MG63 (cell line): ENCODE measurements around the gene ZMYND11. TPM values are rescaled to one million over a fixed set of nuclear protein-coding genes. Genes with fewer than 3 reads are reported as not detected.
"Not testable (repeated sequence)": the region's sequence is repeated elsewhere in the genome, so short reads cannot be mapped to it uniquely, and the experiment has no call there.

Source experiments
- DNase-seq: peaks from one replicate; pipeline ENCODE4 v3.0.0-alpha.2; 2020
- H3K27me3 ChIP-seq: fragments of 250-450 bp; sonication (Bioruptor Pico); 2 replicates; pipeline ENCODE4 v1.5.1; 2020; ENCODE audit warnings: mild to moderate bottlenecking, moderate library complexity
- H3K36me3 ChIP-seq: fragments of 250-450 bp; sonication (Bioruptor Pico); 2 replicates; pipeline ENCODE4 v1.5.1; 2020; ENCODE audit warnings: mild to moderate bottlenecking, moderate library complexity
- H3K4me3 ChIP-seq: fragments of 250-450 bp; sonication (Bioruptor Pico); 2 replicates; pipeline ENCODE4 v1.5.1; 2020; ENCODE audit warnings: mild to moderate bottlenecking, moderate library complexity
- H3K9me3 ChIP-seq: fragments of 250-450 bp; sonication (Bioruptor Pico); 2 replicates; pipeline ENCODE4 v1.5.1; 2020; ENCODE audit warnings: mild to moderate bottlenecking, moderate library complexity
- total RNA-seq: library from RNA; depleted of rRNA; stranded (reverse); fragments of >200 nt; shearing (Covaris generic); gene quantifications from 2 replicates; pipeline ENCODE4 v1.2.3, GENCODE V29; 2014; ENCODE audit warnings: low replicate concordance

Gene ZMYND11
- total RNA-seq, 1 experiment from 2014 or later, result 43.4 TPM

GRCh38 chr10:178723-179122, 43.5 kb downstream of the ZMYND11 start:
- Histone ChIP-seq H3K36me3 (peaks cover 17% of the 10 kb centered on the region), H3K4me3 (no peak overlapping the region), H3K9me3 (peaks cover 4% of the 10 kb centered on the region; the same call in 1 of the 2 replicates), H3K27me3 (no peaks in the 10 kb centered on the region)
- no peak for DNase-seq

DNA sequence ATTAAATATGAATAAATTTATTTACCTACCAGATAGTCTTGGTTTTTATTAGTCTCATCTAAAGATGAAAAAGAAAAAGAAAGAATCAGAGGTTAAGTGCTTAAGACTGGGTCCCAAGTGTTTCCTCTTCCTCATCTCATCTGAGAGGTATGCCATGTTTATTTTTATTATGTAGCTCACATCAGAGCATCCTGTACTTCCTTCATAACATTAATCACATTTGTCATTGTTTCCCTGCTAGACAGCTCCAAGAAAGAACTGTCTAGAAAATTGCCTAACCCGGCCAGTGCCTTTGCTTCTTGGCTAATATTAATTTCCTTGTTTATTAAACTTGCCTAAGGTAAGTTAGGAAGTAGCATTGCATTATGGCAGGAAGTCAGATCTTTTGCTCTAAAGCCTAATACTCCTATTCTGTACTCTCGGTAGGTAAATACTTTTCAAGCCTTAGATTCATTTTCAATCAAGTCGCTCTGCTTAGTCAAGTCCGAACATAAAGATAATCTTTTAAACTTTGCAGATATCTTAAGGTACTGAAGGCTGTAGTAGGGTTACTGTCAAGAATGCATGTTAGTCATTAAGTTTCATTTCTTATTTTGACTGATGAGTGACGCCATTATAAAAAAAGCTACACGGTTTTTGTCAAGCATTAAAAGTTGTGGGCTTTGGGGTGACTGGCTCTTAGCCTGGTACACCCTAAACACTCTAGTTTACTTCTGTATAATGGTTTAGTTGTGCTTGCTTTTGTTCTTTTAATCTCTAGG, 47.4 kb downstream of the ZMYND11 start:
- Histone ChIP-seq H3K36me3 (peaks cover 20% of the 10 kb centered on the region), H3K27me3 (no peaks in the 10 kb centered on the region), H3K4me3 (no peak overlapping the region), H3K9me3 (peaks cover 4% of the 10 kb centered on the region; the same call in 1 of the 2 replicates)
- no peak for DNase-seq

DNA sequence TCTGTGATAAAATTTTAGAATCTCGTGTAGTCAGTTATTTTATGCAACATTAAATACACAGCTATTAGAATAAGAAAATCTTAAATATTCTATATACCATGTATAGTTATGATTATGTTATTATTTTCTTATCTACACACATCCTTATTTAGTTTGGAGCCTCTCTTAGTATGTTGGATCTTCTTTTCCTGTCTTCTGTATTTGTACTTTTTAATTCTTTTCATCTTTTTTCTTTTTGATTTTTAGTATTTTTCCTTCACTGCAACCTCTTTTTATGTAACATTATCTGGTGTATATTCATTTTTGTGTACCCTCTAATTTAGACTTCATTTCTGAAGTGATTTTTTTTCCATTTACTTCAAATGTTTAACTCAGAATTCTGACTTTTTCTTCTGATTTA, 48.9 kb downstream of the ZMYND11 start:
- H3K27me3 ChIP-seq, result no peaks in the 10 kb centered on the region
- H3K9me3 ChIP-seq, result peaks cover 4% of the 10 kb centered on the region; the same call in 1 of the 2 replicates
- H3K36me3 ChIP-seq, result peaks cover 20% of the 10 kb centered on the region
- no peak overlapping the region for H3K4me3 ChIP-seq
- no peak for DNase-seq

- no peak overlapping the region for H3K4me3 ChIP-seq
- H3K27me3 ChIP-seq, result no peaks in the 10 kb centered on the region
- no peak for DNase-seq
- H3K36me3 ChIP-seq, result peaks cover 20% of the 10 kb centered on the region
- H3K9me3 ChIP-seq, result peaks cover 4% of the 10 kb centered on the region; the same call in 1 of the 2 replicates
These were observed 49.7 kb downstream of the ZMYND11 start for GRCh38 chr10:184911-185310.

GRCh38 chr10:185571-185970, 50.3 kb downstream of the ZMYND11 start:
- not testable (repeated sequence) for DNase-seq, H3K9me3 ChIP-seq, H3K27me3 ChIP-seq, H3K4me3 ChIP-seq
- peaks cover 22% of the 10 kb centered on the region for H3K36me3 ChIP-seq

- Histone ChIP-seq H3K27me3 (no peaks in the 10 kb centered on the region), H3K9me3 (peaks cover 4% of the 10 kb centered on the region; the same call in 1 of the 2 replicates), H3K36me3 (peaks cover 20% of the 10 kb centered on the region), H3K4me3 (no peak overlapping the region)
- no peak for DNase-seq
These were observed 51.7 kb downstream of the ZMYND11 start for GRCh38 chr10:186911-187310.

DNA sequence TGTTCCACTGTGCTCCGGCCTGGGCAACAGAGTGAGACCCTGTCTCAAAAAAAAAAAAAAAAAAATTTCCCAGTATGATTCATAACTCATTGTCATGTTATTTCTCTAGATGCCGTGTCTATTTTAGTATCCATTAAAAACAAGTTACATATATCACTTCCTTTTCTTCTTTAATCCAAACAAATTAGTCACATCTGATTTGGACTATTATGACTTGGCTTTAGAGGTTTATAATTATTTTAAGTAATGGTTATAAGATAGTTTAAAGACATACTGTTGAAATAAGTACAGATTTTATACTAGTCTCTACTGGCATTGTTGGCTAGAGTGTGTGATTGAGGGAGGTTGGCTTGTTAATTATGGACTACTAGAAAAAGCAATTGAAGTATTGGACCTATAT, 53.3 kb downstream of the ZMYND11 start:
- Histone ChIP-seq H3K36me3 (peaks cover 8% of the 10 kb centered on the region), H3K4me3 (no peak overlapping the region), H3K27me3 (no peaks in the 10 kb centered on the region), H3K9me3 (peaks cover 2% of the 10 kb centered on the region; the same call in 1 of the 2 replicates)
- DNase-seq, result no peak

DNA sequence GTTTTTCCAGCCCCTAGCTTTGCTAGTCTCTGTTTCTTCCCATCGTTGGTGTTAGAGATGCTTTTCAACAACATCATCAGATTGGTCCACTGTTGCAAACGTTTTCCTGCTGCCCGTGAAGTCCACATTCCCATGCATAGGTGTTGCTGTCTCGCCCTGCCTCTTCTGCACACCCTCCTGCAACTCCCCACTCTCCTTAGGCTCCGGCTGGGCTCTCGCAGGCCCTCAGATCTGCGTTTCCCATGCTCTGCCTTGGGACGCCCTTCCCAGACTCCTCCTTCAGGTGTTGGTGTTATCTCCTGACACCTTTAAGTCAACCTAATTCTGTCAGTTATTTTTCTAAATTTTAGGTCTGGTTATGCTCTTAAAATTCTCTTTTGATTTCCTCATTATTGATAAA, 55.0 kb downstream of the ZMYND11 start:
- Histone ChIP-seq H3K27me3 (no peaks in the 10 kb centered on the region), H3K9me3 (no peaks in the 10 kb centered on the region), H3K36me3 (peaks cover 3% of the 10 kb centered on the region; the same call in 1 of the 2 replicates), H3K4me3 (no peak overlapping the region)
- no peak for DNase-seq

GRCh38 chr10:191703-192518, 56.7 kb downstream of the ZMYND11 start:
- Histone ChIP-seq H3K4me3 (no peak overlapping the region), H3K9me3 (no peaks in the 10 kb centered on the region), H3K27me3 (no peaks in the 10 kb centered on the region), H3K36me3 (peaks cover 3% of the 10 kb centered on the region; the same call in 1 of the 2 replicates)
- no peak for DNase-seq

- Histone ChIP-seq H3K4me3 (no peak overlapping the region), H3K9me3 (no peaks in the 10 kb centered on the region), H3K27me3 (no peaks in the 10 kb centered on the region), H3K36me3 (peaks cover 3% of the 10 kb centered on the region; the same call in 1 of the 2 replicates)
- no peak for DNase-seq
These were observed 59.0 kb downstream of the ZMYND11 start for GRCh38 chr10:194281-194680.

- Histone ChIP-seq H3K4me3 (no peak overlapping the region), H3K9me3 (no peaks in the 10 kb centered on the region), H3K36me3 (no peaks in the 10 kb centered on the region), H3K27me3 (no peaks in the 10 kb centered on the region)
- no peak for DNase-seq
These were observed 65.2 kb downstream of the ZMYND11 start for GRCh38 chr10:200405-200804.

DNA sequence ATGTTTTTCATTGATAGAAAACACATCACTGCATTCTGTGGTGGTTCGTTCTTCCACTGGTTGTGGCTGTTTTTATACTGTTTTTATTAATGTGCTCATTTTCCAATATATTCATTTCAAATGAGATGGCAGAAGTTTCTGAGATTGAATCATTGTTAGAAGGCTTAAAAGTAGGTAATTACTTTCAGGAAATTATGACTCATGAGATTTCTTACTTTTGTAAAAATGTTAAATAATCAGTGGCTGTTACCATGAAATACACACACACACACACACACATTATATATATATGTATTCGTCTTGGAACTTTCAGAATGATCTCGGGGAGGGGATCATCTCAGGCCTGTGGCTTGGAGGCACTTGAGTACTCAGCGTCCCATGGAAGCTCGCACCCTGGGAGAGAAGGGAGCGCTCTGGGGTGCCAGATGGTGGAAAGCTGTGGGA, 66.1 kb downstream of the ZMYND11 start:
- Histone ChIP-seq H3K36me3 (no peaks in the 10 kb centered on the region), H3K9me3 (no peaks in the 10 kb centered on the region), H3K27me3 (no peaks in the 10 kb centered on the region), H3K4me3 (no peak overlapping the region)
- no peak for DNase-seq

DNA sequence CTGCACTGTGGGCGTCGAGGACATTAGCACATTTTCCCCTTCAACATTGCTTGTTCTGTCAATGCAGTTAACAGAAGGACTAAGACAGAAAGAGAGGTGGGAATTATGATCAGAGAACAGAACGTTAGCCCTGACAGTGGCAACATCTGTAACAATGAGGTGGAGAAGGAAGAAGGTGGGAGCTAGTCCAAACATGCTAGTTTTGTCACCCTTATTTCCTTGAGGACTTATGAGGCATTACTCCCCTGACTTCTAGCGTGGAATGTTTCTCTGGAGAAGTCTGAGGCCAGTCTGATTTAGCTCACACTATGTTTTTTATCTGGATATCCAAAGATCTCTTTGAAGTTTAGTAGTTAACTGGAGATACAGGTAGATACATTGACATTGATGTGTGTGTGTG, 73.4 kb downstream of the ZMYND11 start:
- H3K27me3 ChIP-seq, result no peaks in the 10 kb centered on the region
- no peaks in the 10 kb centered on the region; the same call in 1 of the 2 replicates for H3K9me3 ChIP-seq
- DNase-seq, result no peak
- peaks cover 8% of the 10 kb centered on the region for H3K36me3 ChIP-seq
- no peak overlapping the region for H3K4me3 ChIP-seq

- Histone ChIP-seq H3K36me3 (peaks cover 8% of the 10 kb centered on the region), H3K9me3 (no peaks in the 10 kb centered on the region; the same call in 1 of the 2 replicates), H3K27me3 (no peaks in the 10 kb centered on the region), H3K4me3 (no peak overlapping the region)
- no peak for DNase-seq
These were observed 74.1 kb downstream of the ZMYND11 start for GRCh38 chr10:209357-209756.

DNA sequence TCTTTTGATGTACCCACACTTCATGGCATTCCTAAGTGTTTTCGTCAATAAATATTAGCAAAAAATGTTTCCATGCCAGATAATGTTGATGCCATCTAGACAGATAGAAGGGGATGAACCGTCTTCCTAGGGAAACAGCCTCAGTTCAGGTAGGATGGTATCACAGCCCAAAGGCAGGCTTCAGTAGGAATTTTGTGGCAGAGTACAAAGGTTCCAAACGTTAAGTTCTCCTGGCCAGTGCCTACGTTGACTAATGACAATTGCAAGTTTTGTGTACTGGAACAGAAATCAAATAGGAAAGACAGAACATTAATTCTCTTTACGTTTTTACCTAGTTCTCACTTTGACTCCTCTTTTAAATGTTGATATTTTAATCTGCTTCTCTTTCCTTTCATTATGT, 75.0 kb downstream of the ZMYND11 start:
- Histone ChIP-seq H3K4me3 (no peak overlapping the region), H3K36me3 (peaks cover 8% of the 10 kb centered on the region), H3K9me3 (no peaks in the 10 kb centered on the region; the same call in 1 of the 2 replicates), H3K27me3 (no peaks in the 10 kb centered on the region)
- DNase-seq, result no peak

- Histone ChIP-seq H3K27me3 (no peaks in the 10 kb centered on the region), H3K36me3 (no peaks in the 10 kb centered on the region; the same call in 1 of the 2 replicates), H3K9me3 (no peaks in the 10 kb centered on the region), H3K4me3 (no peak overlapping the region)
- no peak for DNase-seq
These were observed 80.2 kb downstream of the ZMYND11 start for GRCh38 chr10:215444-215843.

DNA sequence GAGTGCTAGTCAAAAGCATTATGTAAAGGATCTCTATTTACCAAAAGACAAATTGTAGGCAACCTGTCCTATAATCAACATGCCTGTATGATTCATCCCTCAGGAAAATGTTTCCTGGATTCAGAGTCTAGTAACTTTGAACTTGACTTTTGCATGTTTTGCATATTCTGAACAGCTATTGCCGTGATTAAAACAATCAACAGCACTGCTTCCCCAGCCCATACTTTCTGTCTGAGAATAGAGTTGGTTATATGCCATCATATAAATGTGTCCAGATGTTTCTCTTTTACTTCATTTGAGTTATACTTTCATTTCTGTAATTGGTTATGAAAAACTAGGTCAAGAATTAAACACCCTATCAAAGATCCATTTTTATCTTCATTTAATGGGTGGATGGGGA, 83.5 kb downstream of the ZMYND11 start:
- no peaks in the 10 kb centered on the region for H3K9me3 ChIP-seq

More for the DNA sequence above, 83.5 kb downstream of the ZMYND11 start:
- DNase-seq, result no peak
- no peaks in the 10 kb centered on the region for H3K27me3 ChIP-seq
- H3K36me3 ChIP-seq, result no peaks in the 10 kb centered on the region
- no peak overlapping the region for H3K4me3 ChIP-seq
